ENCODE data around the gene EGFL7.

EGFL7 gene

DNA sequence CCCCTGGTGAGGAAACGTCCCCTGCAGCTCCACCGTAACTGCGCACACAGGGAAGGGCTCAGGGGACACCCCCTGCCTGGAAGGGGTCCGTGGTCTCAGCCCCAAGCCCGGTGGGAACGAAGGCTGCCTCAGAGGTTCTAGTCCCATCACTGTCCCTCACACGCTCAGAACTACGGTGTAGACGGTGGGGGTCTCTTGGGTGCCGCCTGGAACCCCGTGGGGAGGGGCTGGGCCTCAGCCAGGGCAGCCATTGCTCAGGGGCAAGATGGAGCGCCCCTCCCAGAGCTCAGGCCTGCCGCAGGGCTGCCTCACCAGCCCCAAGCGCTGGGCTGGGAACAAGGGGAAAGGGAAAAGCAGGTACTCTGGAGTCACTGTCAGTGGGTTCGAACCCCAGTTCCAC, 21.6 kb downstream of the EGFL7 start:
- Histone ChIP-seq H3K27me3 (ENCODE audit: control insufficient read depth in 3 of 3, insufficient read depth in 3 of 3, low read depth in 1 of 3, low read length in 3 of 3) (peaks cover 8 to 46% (median 42%) of the 10 kb centered on the region in 3 experiments), H2BK12ac (ENCODE audit: low read length) (no peak overlapping the region), H2AK5ac (ENCODE audit: low read depth, low read length) (peak overlapping the region; percentile 25), H3K27ac (replicated peaks; ENCODE audit: low read length) (no peak overlapping the region), H3K4ac (ENCODE audit: low read length) (no peak overlapping the region), H2AFZ (ENCODE audit: low read length) (no peak overlapping the region), H2BK5ac (ENCODE audit: low read length) (no peak overlapping the region), H2BK15ac (ENCODE audit: low read length) (peak overlapping the region; percentile 63), H3K18ac (ENCODE audit: low read length) (no peak overlapping the region), H4K91ac (ENCODE audit: low read depth, low read length, poor library complexity) (no peak overlapping the region), H3K14ac (ENCODE audit: low read length) (peak overlapping the region; percentile 63), H3K9me3 (replicated peaks in 1 of 2; ENCODE audit: control insufficient read depth in 2 of 2, insufficient read depth in 1 of 2, low read depth in 1 of 2, low read length in 2 of 2) (no peaks in the 10 kb centered on the region), H3K9ac (ENCODE audit: low read depth, low read length, poor library complexity) (no peak overlapping the region), H2BK120ac (ENCODE audit: low read depth, low read length) (no peak overlapping the region), H3K23ac (ENCODE audit: low read depth, low read length, poor library complexity) (peak overlapping the region; percentile 25), H3K4me1 (ENCODE audit: control insufficient read depth in 2 of 2, insufficient read depth in 1 of 2, low read depth in 1 of 2, low read length in 2 of 2) (peaks cover 8 to 15% of the 10 kb centered on the region in 2 donors), H3K79me1 (ENCODE audit: low read depth, low read length) (no peaks in the 10 kb centered on the region), H4K8ac (ENCODE audit: low read depth, low read length) (peak overlapping the region; percentile 45), H3K4me3 (ENCODE audit: low read length in 2 of 2) (no peak overlapping the region), H3K36me3 (replicated peaks in 1 of 2; ENCODE audit: control insufficient read depth in 2 of 2, insufficient read depth in 2 of 2, low read length in 2 of 2) (no peaks in the 10 kb centered on the region), H3K4me2 (ENCODE audit: insufficient read depth, low read length, poor library complexity, severe bottlenecking) (no peak overlapping the region)
- DNase-seq (ENCODE audit: low spot score): no peak
- no CpG with 5 or more reads among the region's 15 CpGs for WGBS, 2 donors (ENCODE audit: extremely low coverage in 2 of 2, insufficient read length in 2 of 2, insufficient replicate concordance in 1 of 2)

DNA sequence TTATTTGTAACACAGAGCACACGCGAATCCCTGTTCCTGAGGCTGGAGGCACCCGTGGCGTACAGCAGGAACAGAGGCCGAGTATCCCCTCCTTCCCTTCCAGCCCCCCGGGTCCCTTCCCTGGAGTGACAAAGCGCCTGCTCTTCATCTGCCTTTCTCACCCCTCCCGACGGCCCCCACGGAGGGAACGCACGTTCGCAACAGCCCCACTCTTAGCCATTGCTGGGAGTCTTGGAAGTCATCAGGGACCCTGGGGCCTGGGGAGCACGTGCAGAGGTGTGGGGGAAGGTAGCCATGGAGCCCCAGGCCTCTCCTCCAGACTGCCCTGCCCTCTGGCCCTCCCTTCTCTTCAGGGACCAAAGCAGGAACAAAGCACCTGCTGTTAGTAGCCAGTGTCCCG, 22.1 kb downstream of the EGFL7 start:
- Histone ChIP-seq H3K14ac (ENCODE audit: low read length) (no peak overlapping the region), H2BK120ac (ENCODE audit: low read depth, low read length) (no peak overlapping the region), H2BK12ac (ENCODE audit: low read length) (no peak overlapping the region), H4K8ac (ENCODE audit: low read depth, low read length) (no peak overlapping the region), H3K27ac (replicated peaks; ENCODE audit: low read length) (no peak overlapping the region), H3K27me3 (ENCODE audit: control insufficient read depth in 3 of 3, insufficient read depth in 3 of 3, low read depth in 1 of 3, low read length in 3 of 3) (peaks cover 8 to 46% (median 44%) of the 10 kb centered on the region in 3 experiments), H3K4me2 (ENCODE audit: insufficient read depth, low read length, poor library complexity, severe bottlenecking) (no peak overlapping the region), H2BK15ac (ENCODE audit: low read length) (no peak overlapping the region), H3K79me1 (ENCODE audit: low read depth, low read length) (no peaks in the 10 kb centered on the region), H3K18ac (ENCODE audit: low read length) (no peak overlapping the region), H2BK5ac (ENCODE audit: low read length) (no peak overlapping the region), H3K4ac (ENCODE audit: low read length) (no peak overlapping the region), H4K91ac (ENCODE audit: low read depth, low read length, poor library complexity) (no peak overlapping the region), H2AFZ (ENCODE audit: low read length) (no peak overlapping the region), H3K4me3 (ENCODE audit: low read length in 2 of 2) (no peak overlapping the region), H2AK5ac (ENCODE audit: low read depth, low read length) (peak overlapping the region; percentile 27), H3K4me1 (ENCODE audit: control insufficient read depth in 2 of 2, insufficient read depth in 1 of 2, low read depth in 1 of 2, low read length in 2 of 2) (peaks cover 8 to 12% of the 10 kb centered on the region in 2 donors), H3K9ac (ENCODE audit: low read depth, low read length, poor library complexity) (peak overlapping the region; percentile 24), H3K9me3 (replicated peaks in 1 of 2; ENCODE audit: control insufficient read depth in 2 of 2, insufficient read depth in 1 of 2, low read depth in 1 of 2, low read length in 2 of 2) (no peaks in the 10 kb centered on the region), H3K23ac (ENCODE audit: low read depth, low read length, poor library complexity) (peak overlapping the region; percentile 25), H3K36me3 (replicated peaks in 1 of 2; ENCODE audit: control insufficient read depth in 2 of 2, insufficient read depth in 2 of 2, low read length in 2 of 2) (no peaks in the 10 kb centered on the region)
- DNase-seq (ENCODE audit: low spot score): no peak
- WGBS, 2 donors (ENCODE audit: extremely low coverage in 2 of 2, insufficient read length in 2 of 2, insufficient replicate concordance in 1 of 2): no CpG with 5 or more reads among the region's 15 CpGs

DNA sequence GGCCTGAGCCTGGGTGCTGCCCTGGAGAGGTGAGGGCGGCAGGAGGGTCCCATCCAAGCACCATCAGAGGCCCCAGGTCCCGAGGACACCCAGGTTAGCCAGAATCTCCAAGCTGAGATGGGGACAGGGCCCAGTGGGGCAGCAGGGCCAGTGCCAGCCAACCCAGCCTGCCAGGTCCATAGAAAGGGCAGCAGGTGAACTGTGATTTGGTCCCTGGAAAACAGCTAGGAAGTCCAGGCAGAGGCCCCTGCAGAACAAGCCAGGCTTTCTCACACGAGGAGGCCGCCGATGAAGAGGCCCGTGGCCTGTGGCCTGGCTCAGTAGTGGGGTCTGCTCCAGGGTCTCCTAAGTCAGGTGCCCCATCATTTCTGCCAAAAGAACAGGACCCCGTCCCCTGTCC, 22.5 kb downstream of the EGFL7 start:
- no CpG with 5 or more reads among the region's 7 CpGs for WGBS, 2 donors (ENCODE audit: extremely low coverage in 2 of 2, insufficient read length in 2 of 2, insufficient replicate concordance in 1 of 2)
- Histone ChIP-seq H3K18ac (ENCODE audit: low read length) (no peak overlapping the region), H2AFZ (ENCODE audit: low read length) (no peak overlapping the region), H2BK120ac (ENCODE audit: low read depth, low read length) (no peak overlapping the region), H3K14ac (ENCODE audit: low read length) (no peak overlapping the region), H2BK5ac (ENCODE audit: low read length) (no peak overlapping the region), H4K8ac (ENCODE audit: low read depth, low read length) (no peak overlapping the region), H3K27me3 (ENCODE audit: control insufficient read depth in 3 of 3, insufficient read depth in 3 of 3, low read depth in 1 of 3, low read length in 3 of 3) (peaks cover 8 to 48% (median 46%) of the 10 kb centered on the region in 3 experiments), H3K4me3 (ENCODE audit: low read length in 2 of 2) (no peak overlapping the region), H3K9ac (ENCODE audit: low read depth, low read length, poor library complexity) (peak overlapping the region; percentile 24), H4K91ac (ENCODE audit: low read depth, low read length, poor library complexity) (no peak overlapping the region), H3K9me3 (replicated peaks in 1 of 2; ENCODE audit: control insufficient read depth in 2 of 2, insufficient read depth in 1 of 2, low read depth in 1 of 2, low read length in 2 of 2) (no peaks in the 10 kb centered on the region), H3K4me1 (ENCODE audit: control insufficient read depth in 2 of 2, insufficient read depth in 1 of 2, low read depth in 1 of 2, low read length in 2 of 2) (peaks cover 8 to 12% of the 10 kb centered on the region in 2 donors), H3K27ac (replicated peaks; ENCODE audit: low read length) (no peak overlapping the region), H3K4me2 (ENCODE audit: insufficient read depth, low read length, poor library complexity, severe bottlenecking) (no peak overlapping the region), H2AK5ac (ENCODE audit: low read depth, low read length) (peak overlapping the region; percentile 27), H2BK15ac (ENCODE audit: low read length) (no peak overlapping the region), H3K23ac (ENCODE audit: low read depth, low read length, poor library complexity) (peak overlapping the region; percentile 25), H3K36me3 (replicated peaks in 1 of 2; ENCODE audit: control insufficient read depth in 2 of 2, insufficient read depth in 2 of 2, low read length in 2 of 2) (no peaks in the 10 kb centered on the region), H3K79me1 (ENCODE audit: low read depth, low read length) (no peaks in the 10 kb centered on the region), H3K4ac (ENCODE audit: low read length) (no peak overlapping the region), H2BK12ac (ENCODE audit: low read length) (no peak overlapping the region)
- no peak for DNase-seq (ENCODE audit: low spot score)

DNA sequence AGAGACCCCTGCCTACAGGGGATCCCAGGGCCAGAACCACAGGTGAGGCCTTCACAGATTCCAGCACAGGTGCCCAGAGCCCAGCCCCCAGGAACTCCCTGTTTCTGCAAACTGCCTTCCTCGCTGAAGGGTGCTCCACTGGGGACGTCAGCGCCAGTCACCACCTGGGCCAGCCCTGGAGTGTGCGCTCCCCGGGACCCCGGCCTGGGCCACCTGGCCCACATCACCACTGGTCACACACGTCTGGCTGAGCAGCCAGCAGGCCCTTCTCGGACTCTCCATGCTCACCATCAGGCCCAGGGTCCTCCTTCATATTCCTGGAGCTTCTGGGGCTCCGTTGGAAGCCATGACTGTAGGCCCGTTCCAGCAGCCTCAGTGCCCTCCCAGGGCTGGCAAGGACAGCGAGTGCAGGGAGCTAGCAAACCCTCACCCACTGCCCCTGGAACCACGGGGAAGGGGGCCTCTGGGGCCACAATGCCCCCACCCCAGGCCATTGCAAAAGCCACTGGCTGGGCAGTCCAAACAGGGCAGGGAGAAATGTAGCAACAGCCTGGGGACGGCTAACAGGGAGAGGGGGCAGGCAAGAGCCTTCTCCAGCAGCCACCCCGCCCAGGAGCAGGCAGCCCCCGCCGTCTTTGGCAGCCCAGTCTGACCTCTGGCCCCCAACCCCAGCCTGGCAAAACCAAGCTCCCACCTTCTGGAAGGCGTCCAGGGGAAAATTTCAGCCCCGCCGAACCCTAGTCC, 23.2 kb downstream of the EGFL7 start:
- Histone ChIP-seq H3K27ac (replicated peaks; ENCODE audit: low read length) (no peak overlapping the region), H3K9me3 (replicated peaks in 1 of 2; ENCODE audit: control insufficient read depth in 2 of 2, insufficient read depth in 1 of 2, low read depth in 1 of 2, low read length in 2 of 2) (no peaks in the 10 kb centered on the region), H4K8ac (ENCODE audit: low read depth, low read length) (no peak overlapping the region), H3K9ac (ENCODE audit: low read depth, low read length, poor library complexity) (peak overlapping the region; percentile 77), H3K36me3 (replicated peaks in 1 of 2; ENCODE audit: control insufficient read depth in 2 of 2, insufficient read depth in 2 of 2, low read length in 2 of 2) (no peaks in the 10 kb centered on the region), H2BK120ac (ENCODE audit: low read depth, low read length) (no peak overlapping the region), H2BK12ac (ENCODE audit: low read length) (no peak overlapping the region), H3K79me1 (ENCODE audit: low read depth, low read length) (no peaks in the 10 kb centered on the region), H3K18ac (ENCODE audit: low read length) (peak overlapping the region; percentile 90), H2BK15ac (ENCODE audit: low read length) (no peak overlapping the region), H3K4ac (ENCODE audit: low read length) (no peak overlapping the region), H3K4me1 (ENCODE audit: control insufficient read depth in 2 of 2, insufficient read depth in 1 of 2, low read depth in 1 of 2, low read length in 2 of 2) (peaks cover 8 to 12% of the 10 kb centered on the region in 2 donors), H3K27me3 (ENCODE audit: control insufficient read depth in 3 of 3, insufficient read depth in 3 of 3, low read depth in 1 of 3, low read length in 3 of 3) (peaks cover 8 to 55% (median 46%) of the 10 kb centered on the region in 3 experiments), H2AFZ (ENCODE audit: low read length) (peak overlapping the region; percentile 94), H4K91ac (ENCODE audit: low read depth, low read length, poor library complexity) (no peak overlapping the region), H3K4me3 (ENCODE audit: low read length in 2 of 2) (peak overlapping the region; percentile 52 to 82), H2BK5ac (ENCODE audit: low read length) (peak overlapping the region; percentile 82), H3K4me2 (ENCODE audit: insufficient read depth, low read length, poor library complexity, severe bottlenecking) (peak overlapping the region; percentile 97), H2AK5ac (ENCODE audit: low read depth, low read length) (peak overlapping the region; percentile 92), H3K14ac (ENCODE audit: low read length) (no peak overlapping the region), H3K23ac (ENCODE audit: low read depth, low read length, poor library complexity) (peak overlapping the region; percentile 73)
- WGBS, 2 donors (ENCODE audit: extremely low coverage in 2 of 2, insufficient read length in 2 of 2, insufficient replicate concordance in 1 of 2): no CpG with 5 or more reads among the region's 19 CpGs
- no peak for DNase-seq (ENCODE audit: low spot score)

All from neuronal stem cell (in vitro differentiated cells).